Hindlimb muscle (tissue), 1 donor: ENCODE data around the gene OR4D9. TPM values are rescaled to one million over a fixed set of nuclear protein-coding genes. Genes with fewer than 3 reads are reported as not detected.

ENCODE experiments used
- DNase-seq: peaks from one replicate; pipeline ENCODE4 v3.0.0-alpha.2; 2013
- polyA plus RNA-seq: library from polyadenylated mRNA; unstranded; fragments of 120-200 nt; gene quantifications from one replicate; pipeline ENCODE4 v1.2.1, GENCODE V29; 2013; ENCODE audit not compliant: insufficient read length

Gene OR4D9
- polyA plus RNA-seq, 1 donor = 0.09 TPM

GRCh38 chr11:59550842-59551658, 39.7 kb downstream of the OR4D9 start:
- DNase-seq = peak; percentile 89

DNA sequence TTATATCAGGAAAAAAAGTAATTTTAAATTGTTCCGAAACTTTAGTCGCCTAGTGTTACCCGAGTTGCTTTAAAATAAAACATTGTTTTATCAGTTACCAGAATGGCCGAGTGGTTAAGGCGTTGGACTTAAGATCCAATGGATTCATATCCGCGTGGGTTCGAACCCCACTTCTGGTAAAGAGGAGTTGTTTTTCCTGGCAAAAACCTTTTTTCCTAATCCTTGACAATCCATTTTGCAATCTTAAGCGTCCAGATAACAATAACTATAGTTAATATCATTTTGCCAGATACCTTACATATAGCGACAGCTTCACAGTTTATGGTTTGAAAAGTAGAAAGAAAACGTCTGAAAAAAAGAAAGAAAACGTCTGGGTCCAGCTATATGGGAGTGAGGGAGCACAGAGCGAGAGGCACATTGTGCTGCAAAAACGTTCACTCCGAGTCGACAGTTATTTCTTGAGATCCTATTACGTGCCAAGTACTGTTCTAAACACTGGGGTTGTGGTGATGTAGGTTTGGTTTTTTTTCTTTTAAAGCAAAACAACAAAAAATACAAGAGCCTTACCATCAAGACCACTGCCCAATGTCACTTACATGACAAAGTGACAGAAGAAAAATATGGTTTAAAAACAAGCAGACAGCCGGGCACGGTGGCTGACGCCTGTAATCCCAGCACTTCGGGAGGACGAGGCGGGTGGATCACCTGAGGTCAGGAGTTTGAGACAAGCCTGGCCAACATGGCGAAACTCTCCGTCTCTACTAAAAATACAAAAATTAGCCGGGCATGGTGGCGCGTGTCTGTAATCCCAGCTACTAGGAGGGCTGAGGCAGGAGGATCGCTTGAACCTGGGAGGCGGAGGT, 40.6 kb downstream of the OR4D9 start:
- peak; percentile 68 for DNase-seq

DNA sequence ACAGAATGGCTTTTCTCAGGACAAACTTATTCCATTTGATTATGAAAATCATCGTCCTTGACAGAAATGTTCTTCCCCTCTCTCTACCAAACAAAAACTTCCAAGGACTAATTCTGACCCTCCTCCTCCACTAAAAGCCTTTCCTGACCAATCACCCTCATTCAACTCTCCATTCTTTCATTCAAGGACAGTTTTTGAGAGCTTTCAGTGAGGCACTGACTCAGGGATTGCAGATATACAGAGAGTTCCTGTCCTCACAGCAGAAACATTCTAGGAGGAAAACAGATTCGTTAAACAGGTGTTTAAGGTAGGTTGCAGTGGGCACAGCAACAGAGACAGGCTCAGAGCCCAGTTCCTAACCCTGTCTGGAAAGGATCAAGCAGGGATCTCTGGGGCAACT, 41.5 kb downstream of the OR4D9 start:
- no peak for DNase-seq

DNA sequence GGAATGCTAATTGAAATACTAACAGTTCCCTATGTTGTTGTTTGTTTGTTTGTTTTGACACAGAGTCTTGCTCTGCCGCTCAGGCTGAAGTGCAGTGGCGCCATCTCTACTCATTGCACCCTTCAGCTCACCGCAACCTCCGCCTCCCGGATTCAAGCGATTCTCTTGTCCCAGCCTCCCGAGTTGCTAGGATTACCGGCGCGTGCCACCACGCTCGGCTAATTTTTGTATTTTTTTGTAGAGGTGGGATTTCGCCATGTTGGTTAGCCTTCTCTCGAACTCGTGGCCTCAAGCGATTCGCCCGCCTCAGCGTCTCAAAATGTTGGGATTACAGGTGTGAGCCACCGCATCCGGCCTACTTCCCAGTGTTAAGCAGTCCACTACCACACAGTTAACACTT, 42.0 kb downstream of the OR4D9 start:
- no peak for DNase-seq

DNA sequence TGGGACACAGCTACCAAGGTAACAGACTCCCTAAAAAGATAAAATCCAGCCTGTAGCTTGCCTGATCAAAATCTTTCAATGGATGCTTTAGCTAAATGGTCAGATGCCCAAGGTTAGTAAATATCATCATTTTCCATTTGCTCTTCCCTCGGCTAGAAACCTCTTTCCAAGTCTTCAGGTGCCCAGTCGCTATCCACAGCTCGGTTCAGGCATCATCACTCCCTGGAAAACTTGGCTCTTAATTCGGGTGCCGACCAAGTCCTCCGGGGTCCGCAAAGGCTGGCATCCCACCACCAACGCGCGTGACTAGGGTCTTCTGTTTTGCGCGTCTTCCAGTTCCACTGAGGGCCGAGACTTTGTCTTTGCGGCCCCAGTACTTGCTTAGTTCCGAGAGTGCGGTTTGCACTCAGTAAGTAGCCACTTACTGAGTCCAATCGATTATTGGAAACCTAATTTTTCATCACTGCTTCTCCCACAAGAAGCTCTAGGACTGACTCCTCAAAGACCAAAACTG, 44.3 kb downstream of the OR4D9 start:
- no peak for DNase-seq

DNA sequence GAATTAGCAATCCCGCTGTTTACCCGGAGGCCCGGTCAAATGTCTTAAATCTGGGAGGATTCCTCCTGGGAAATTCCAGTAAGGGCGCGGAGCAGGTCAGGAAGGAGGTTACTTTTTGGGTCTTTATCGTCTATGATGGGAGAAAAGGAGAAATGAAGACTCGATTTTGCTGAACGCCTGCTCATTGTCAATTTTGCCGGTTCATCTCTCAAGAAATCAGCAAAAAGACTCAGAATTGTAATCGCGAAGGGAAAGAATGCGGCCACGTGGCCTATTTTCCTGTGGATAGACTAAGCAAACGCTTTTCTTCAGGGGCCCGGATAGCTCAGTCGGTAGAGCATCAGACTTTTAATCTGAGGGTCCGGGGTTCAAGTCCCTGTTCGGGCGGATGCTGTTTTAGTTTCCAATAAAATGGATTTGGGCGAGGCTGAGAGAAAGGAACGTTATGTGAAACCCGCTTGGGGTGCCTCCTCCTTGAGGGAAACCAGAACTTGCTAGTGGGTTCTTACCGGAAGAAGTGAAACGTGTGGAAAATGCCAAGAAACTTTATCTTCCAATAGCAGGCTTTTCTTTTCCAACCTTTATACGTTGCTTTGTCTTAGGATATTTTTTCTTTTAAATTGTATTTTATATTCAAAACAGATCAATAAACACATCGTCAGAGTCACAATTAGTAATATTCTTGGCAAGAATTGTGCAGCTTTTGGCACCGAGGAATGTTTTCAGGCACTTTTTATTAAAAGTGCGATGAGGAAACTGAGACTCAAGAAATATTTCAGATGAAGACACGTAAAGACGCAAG, 45.0 kb downstream of the OR4D9 start:
- DNase-seq = peak; percentile 70

DNA sequence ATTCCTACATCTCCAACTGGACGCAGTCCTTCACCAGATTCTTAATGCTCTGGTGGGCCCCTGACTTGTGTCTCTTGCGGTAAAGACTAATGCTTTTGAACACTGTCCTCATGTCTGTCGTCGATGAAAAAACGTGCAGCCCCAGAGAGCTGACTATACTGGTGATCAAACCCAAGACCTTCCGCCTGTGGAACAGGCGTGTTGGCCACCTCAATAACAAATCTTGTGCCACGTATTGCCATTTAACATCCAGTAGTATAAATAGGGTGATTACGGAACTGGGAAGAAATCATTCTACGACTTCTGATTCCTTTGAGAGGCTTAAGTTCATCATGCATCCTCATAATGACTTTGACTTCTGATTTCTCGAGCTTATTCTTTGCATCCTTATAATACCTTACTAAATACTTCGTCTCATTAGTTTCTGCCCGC, 45.6 kb downstream of the OR4D9 start:
- DNase-seq = no peak

- DNase-seq = no peak
Observed at GRCh38 chr11:59558270-59558643, 46.9 kb downstream of the OR4D9 start.

- DNase-seq = no peak
Observed at GRCh38 chr11:59559886-59560285, 48.5 kb downstream of the OR4D9 start.

GRCh38 chr11:59560290-59560701, 49.0 kb downstream of the OR4D9 start:
- peak; percentile 78 for DNase-seq

- peak; percentile 87 for DNase-seq
Observed at GRCh38 chr11:59560702-59561473, 49.5 kb downstream of the OR4D9 start.

- DNase-seq = no peak
Observed at GRCh38 chr11:59562292-59562691, 51.0 kb downstream of the OR4D9 start.

Other genes starting within 250 kb of the OR4D9 start
- not detected for gene OR5AN1, start 152.6 kb upstream of the OR4D9 start, polyA plus RNA-seq
- not detected for gene OR5A2, start 85.1 kb upstream of the OR4D9 start, polyA plus RNA-seq
- not detected for gene OR5A1, start 75.1 kb upstream of the OR4D9 start, polyA plus RNA-seq
- gene OR4D6, start 54.6 kb upstream of the OR4D9 start, polyA plus RNA-seq = not detected
- not detected for gene OR4D10, start 38.2 kb upstream of the OR4D9 start, polyA plus RNA-seq
- gene OR4D11, start 8.0 kb upstream of the OR4D9 start, polyA plus RNA-seq = not detected
- 63.3 TPM for gene OSBP, start 104.2 kb downstream of the OR4D9 start, polyA plus RNA-seq
- 28.7 TPM for gene PATL1, start 157.5 kb downstream of the OR4D9 start, polyA plus RNA-seq
- not detected for gene OR10V1, start 202.3 kb downstream of the OR4D9 start, polyA plus RNA-seq
- 4.1 TPM for gene STX3, start 243.8 kb downstream of the OR4D9 start, polyA plus RNA-seq